Right lobe of liver (tissue), 6 donors: ENCODE measurements around the gene MT1H. TPM values are rescaled to one million over a fixed set of nuclear protein-coding genes. Genes with fewer than 3 reads are reported as not detected.
A peak's percentile ranks its signal among the peaks of the same experiment; 100 is the strongest.
"Not testable (repeated sequence)": the region's sequence is repeated elsewhere in the genome, so short reads cannot be mapped to it uniquely, and the experiment has no call there.

Experiments used
- ATAC-seq, 4 donors: fragments of 200-7000 bp; cut with Tn5 transposase; one replicate each; pipeline ENCODE4 v1.9.1; 2020; ENCODE audit warnings: mild to moderate bottlenecking in 4 of 4, moderate library complexity in 4 of 4
- DNase-seq, 3 donors: peaks; one replicate each; pipeline ENCODE4 v3.0.0-alpha.2; 2020
- H3K27ac ChIP-seq, 3 donors: fragments of 200-600 bp; one replicate each; pipeline ENCODE4 v1.8.0; 2022
- H3K27me3 ChIP-seq, 2 donors: fragments of 200-600 bp; one replicate each; pipeline ENCODE4 v1.8.0; 2022
- H3K36me3 ChIP-seq, 4 donors: fragments of 200-600 bp; sonication (generic) in 1 of 4; one replicate each; pipeline versions ENCODE4 v1.5.1 to v1.8.0; 2017 to 2022; ENCODE audit warnings: control low read depth in 1 of 4
- H3K4me1 ChIP-seq, 4 donors: fragments of 200-600 bp; sonication (generic) in 1 of 4; one replicate each; pipeline versions ENCODE4 v1.5.1 to v1.8.0; 2017 to 2022; ENCODE audit warnings: control low read depth in 1 of 4
- H3K4me3 ChIP-seq, 3 donors: fragments of 200-600 bp; one replicate each; pipeline ENCODE4 v1.8.0; 2022
- H3K9me3 ChIP-seq, 4 donors: fragments of 200-600 bp; sonication (generic) in 1 of 4; one replicate each; pipeline versions ENCODE4 v1.5.1 to v1.8.0; 2017 to 2022; ENCODE audit warnings: control low read depth in 1 of 4
- POLR2A ChIP-seq: fragments of 450-650 bp; IDR thresholded peaks from one replicate; pipeline ENCODE4 v1.6.1; 2017; ENCODE audit warnings: antibody characterized with exemption, mild to moderate bottlenecking
- WGBS: methylation state at CpG from one replicate; pipeline ENCODE4 v1.1.6; 2018; ENCODE audit warnings: low coverage, low lambda C conversion rate; ENCODE audit not compliant: insufficient coverage; ENCODE audit errors: missing lambda C conversion rate; 5-methylcytosine and 5-hydroxymethylcytosine counted together
- intact Hi-C, 2 donors: fragments of 100-400 bp; cut with DNase I; formaldehyde crosslinking; loops; one replicate each; pipeline versions ENCODE4 v1.11.2 to v1.14.1; 2022
- long read RNA-seq: library from polyadenylated mRNA; unstranded; transcript quantifications from one replicate; pipeline ENCODE4 v2.0.0, GENCODE V29; 2019
- total RNA-seq, 6 experiments: library from RNA; depleted of rRNA in 2 of 6; stranded (reverse); fragments of >200 nt in 2 of 6; fragmentation: NEBNext Ultra II Directional in 3 of 6; extraction: Animal tissue kit (Norgen Biotek cat#: 25700) in 3 of 6; gene quantifications; one replicate each; pipeline versions ENCODE4 v1.1.0 to v1.2.4, GENCODE V29; 2016 to 2023
- TF ChIP-seq, protein P1 (sequence below), 4 donors: fragments of 200-600 bp in 3 of 4; fragments of 450-650 bp in 1 of 4; IDR thresholded peaks; one replicate each; pipeline versions ENCODE4 v1.5.1 to v1.8.0; 2016 to 2022; ENCODE audit warnings: antibody characterized with exemption in 4 of 4, mild to moderate bottlenecking in 2 of 4
- donor health status: DM: no; HTN: yes; CAD: no.
- donor health status: DM: no; HTN: no; CAD: no.
- donor health status: DM: no; HTN: no; CAD: no.
- donor health status: DM: no; HTN: yes; CAD: no.
- donor health status: DM: no; HTN: yes; CAD: no.

Gene MT1H
- total RNA-seq: 1,000 to 10,000 TPM in 2 of 6 experiments, 100 to 1,000 TPM in 2, under 1 TPM in 1, not detected in 1; 0.74 to 1,258 (median 358) TPM
- long read RNA-seq, transcript MT1H-201 (3 exons, 397 nt): major isoform, 501 of 550 reads
- long read RNA-seq, partial matches to known transcripts: 5 of 550 reads
- long read RNA-seq, other reads (novel, unspliced or antisense): 40 of 550 reads

DNA sequence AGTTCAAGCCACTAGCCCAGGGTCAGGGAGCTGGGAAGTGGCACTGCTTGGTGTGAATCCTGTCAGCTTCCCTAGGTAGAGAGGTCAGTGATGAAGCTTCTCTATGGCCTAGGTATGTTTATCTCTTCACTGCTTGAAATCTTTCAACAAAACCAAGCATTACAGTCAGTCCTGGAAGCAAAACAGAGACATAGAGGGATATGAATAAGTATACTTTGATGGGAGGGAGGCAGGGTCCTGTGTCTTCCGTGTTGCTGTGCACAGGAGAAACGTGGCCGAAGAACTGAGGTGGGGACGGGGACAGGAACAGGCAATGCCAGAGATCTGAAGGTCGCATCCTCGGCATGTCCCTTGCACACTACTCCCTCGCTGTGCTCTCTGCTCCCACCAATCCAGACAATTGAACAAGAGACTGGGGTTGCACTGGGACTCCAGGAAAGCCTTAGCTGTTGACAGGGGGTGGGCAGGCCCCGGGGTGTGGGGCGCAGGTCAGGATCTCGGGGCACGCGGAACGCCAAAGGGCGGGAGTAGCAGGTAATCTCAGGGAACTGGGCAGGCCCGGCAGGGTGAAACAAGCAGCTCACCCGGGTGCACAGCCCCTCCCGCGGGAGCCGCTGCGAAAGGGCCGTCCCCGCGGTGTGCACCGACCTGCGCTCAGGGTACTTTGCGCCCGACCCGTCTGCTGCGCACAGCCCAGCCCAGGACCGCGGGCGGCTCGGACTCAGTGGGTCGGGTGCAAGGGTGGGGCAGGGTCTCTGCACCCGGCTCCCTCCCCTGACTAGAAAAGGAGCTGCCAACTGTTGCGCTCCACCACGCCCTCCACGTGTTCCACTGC is at the start of gene MT1H:
Gene MT1H (plus strand): TSS at position 810 of the 835 bp plus-strand sequence. CDS start 71 bp downstream, outside the sequence.
- Histone ChIP-seq H3K27me3 (no peaks in the 10 kb centered on the region), H3K27ac (peak within 1 kb of the TSS in 2 of 3 donors; percentile 69 to 88), H3K4me1 (peaks cover 0 to 9% (median 0%) of the 10 kb centered on the region in 4 donors), H3K4me3 (peak within 1 kb of the TSS; percentile 18 to 85 (median 73)), H3K36me3 (no peaks in the 10 kb centered on the region), H3K9me3 (no peaks in the 10 kb centered on the region)
- TF ChIP-seq, protein P1, sequence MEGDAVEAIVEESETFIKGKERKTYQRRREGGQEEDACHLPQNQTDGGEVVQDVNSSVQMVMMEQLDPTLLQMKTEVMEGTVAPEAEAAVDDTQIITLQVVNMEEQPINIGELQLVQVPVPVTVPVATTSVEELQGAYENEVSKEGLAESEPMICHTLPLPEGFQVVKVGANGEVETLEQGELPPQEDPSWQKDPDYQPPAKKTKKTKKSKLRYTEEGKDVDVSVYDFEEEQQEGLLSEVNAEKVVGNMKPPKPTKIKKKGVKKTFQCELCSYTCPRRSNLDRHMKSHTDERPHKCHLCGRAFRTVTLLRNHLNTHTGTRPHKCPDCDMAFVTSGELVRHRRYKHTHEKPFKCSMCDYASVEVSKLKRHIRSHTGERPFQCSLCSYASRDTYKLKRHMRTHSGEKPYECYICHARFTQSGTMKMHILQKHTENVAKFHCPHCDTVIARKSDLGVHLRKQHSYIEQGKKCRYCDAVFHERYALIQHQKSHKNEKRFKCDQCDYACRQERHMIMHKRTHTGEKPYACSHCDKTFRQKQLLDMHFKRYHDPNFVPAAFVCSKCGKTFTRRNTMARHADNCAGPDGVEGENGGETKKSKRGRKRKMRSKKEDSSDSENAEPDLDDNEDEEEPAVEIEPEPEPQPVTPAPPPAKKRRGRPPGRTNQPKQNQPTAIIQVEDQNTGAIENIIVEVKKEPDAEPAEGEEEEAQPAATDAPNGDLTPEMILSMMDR (IDR thresholded peaks at IDR 0.05): no peak
- no peak for TF ChIP-seq POLR2A
- WGBS: 59% methylated on average over 9 of the region's 38 CpGs
- intact Hi-C loops: no loop called here
- ATAC-seq: peak; percentile 53 to 82 (median 67)
- DNase-seq: peak; percentile 80 to 98 (median 97)

DNA sequence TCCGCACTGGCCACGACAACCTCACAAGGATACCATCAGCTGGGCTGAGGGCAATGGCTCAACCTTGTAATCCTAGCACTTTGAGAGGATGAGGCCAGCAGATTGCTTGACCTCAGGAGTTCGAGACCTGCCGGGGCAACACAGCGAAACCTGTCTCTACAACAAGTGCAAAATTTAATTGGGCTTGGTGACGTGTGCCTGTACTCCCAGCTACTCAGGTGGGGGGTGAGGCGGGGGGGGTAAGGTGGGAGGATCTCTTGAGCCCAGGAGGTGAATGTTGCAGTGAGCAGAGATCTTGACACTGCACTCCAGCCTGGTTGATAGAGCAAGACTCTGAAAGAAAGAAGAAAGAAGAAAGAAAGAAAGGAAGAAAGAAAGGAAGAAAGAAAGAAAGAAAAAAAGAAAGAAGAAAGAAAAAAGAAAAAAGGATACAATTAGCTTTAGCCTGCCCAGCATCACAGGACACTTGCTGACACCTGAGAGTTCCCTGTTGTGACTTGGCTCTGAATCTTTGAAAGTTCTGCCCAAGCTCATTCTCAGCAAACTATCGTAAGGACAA is 49.2 kb upstream of the MT1H start:
- Histone ChIP-seq H3K4me1 (peaks cover 0 to 27% (median 11%) of the 10 kb centered on the region in 4 donors), H3K27me3 (no peaks in the 10 kb centered on the region), H3K36me3 (no peaks in the 10 kb centered on the region), H3K9me3 (no peaks in the 10 kb centered on the region), H3K4me3 (no peak overlapping the region), H3K27ac (no peak overlapping the region)
- DNase-seq (no peak), ATAC-seq (no peak)
- intact Hi-C loops: no loop called here
- 86% methylated on average over 6 of the region's 8 CpGs for WGBS
- TF ChIP-seq POLR2A: no peak
- TF ChIP-seq, protein P1 (IDR thresholded peaks at IDR 0.05): no peak

DNA sequence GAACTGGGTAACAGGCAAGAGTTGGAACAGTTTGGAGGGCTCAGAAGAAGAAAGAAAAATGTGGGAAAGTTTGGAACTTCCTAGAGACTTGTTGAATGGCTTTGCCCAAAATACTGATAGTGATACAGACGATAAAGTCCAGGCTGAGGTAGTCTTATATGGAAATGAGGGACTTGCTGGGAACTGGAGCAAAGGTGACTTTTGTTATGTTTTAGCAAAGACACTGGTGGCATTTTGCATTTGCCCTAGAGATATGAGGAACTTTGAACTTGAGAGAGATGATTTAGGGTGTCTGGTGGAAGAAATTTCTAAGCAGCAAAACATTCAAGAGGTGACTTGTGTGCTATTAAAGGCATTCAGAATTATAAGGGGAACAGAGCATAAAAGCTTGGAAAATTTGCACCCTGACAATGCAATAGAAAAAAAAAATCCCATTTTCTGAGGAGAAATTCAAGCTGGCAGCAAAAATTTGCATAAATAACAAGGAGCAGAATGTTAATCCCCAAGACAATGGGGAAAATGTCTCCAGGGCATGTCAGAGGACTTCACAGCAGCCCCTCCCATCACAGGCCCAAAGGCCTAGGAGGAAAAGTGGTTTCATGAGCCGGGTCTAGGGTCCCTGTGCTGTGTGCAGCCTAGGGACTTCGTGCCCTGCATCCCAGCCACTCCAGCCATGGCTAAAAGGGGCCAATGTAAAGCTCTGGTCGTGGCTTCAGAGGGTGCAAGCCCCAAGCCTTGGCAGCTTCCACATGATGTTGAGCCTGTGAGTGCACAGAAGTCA is 47.8 kb upstream of the MT1H start:
- H3K9me3 ChIP-seq, H3K27me3 ChIP-seq, ATAC-seq, H3K36me3 ChIP-seq, H3K4me3 ChIP-seq, intact Hi-C loops, DNase-seq: not testable (repeated sequence)
- Histone ChIP-seq H3K27ac (peak overlapping the region in 2 of 3 donors; percentile 4 to 13), H3K4me1 (peaks cover 0 to 22% (median 11%) of the 10 kb centered on the region in 4 donors)
- 10% methylated on average over 1 of the region's 4 CpGs for WGBS

DNA sequence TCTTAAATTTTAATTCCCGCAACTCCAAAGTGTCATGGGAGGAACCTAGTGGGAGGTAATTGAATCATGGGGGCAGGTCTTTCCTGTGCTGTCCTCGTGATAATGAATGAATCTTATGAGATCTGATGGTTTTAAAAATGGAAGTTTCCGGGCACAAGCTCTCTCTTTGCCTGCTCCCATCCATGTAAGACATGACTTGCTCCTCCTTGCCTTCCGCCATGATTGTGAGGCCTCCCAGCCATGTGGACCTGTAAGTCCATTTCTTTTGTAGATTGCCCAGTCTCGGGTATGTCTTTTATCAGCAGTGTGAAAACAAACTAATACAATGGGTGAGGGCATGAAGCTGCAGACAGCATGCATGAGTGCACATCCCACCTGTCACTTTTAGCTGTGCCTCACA is 46.4 kb upstream of the MT1H start:
- H3K36me3 ChIP-seq, H3K27ac ChIP-seq, intact Hi-C loops, H3K9me3 ChIP-seq, H3K27me3 ChIP-seq, ATAC-seq, H3K4me3 ChIP-seq, DNase-seq: not testable (repeated sequence)
- WGBS: 83% methylated on average over 1 of the region's 5 CpGs
- peaks cover 0 to 16% (median 7%) of the 10 kb centered on the region in 4 donors for H3K4me1 ChIP-seq

DNA sequence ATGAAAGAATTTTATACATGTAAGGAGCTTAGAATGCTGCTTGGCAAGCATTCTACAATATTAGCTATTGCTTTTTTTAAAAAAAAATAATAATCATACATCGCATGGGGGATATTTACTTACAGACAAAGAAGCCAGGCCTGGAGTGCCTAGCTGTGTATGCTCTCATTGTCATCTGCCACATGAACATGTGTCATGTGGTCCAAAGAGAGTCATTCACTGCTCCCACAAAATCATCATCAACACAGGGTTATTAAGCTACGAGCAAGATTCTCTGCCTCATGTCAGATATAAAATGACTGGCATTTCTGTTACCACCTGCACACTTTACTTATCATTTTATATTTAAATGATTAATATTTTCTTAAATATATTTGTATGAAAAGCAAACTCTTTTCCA is 46.0 kb upstream of the MT1H start:
- H3K4me1 ChIP-seq: peaks cover 0 to 11% (median 5%) of the 10 kb centered on the region in 4 donors
- H3K9me3 ChIP-seq: no peaks in the 10 kb centered on the region
- DNase-seq: no peak
- H3K4me3 ChIP-seq: no peak overlapping the region
- ATAC-seq: no peak
- WGBS: 95% methylated on average over 2 of the region's 2 CpGs
- intact Hi-C loops: no loop called here
- no peaks in the 10 kb centered on the region for H3K36me3 ChIP-seq
- no peak overlapping the region for H3K27ac ChIP-seq
- TF ChIP-seq, protein P1 (IDR thresholded peaks at IDR 0.05): no peak
- no peak for TF ChIP-seq POLR2A
- no peaks in the 10 kb centered on the region for H3K27me3 ChIP-seq
